Measurements from ENCODE around the gene SOHLH1. TPM values are rescaled to one million over a fixed set of nuclear protein-coding genes. Genes with fewer than 3 reads are reported as not detected.

Gene SOHLH1
- total RNA-seq, 4 donors from 2014 or later, result not detected

- TF ChIP-seq, protein P1, sequence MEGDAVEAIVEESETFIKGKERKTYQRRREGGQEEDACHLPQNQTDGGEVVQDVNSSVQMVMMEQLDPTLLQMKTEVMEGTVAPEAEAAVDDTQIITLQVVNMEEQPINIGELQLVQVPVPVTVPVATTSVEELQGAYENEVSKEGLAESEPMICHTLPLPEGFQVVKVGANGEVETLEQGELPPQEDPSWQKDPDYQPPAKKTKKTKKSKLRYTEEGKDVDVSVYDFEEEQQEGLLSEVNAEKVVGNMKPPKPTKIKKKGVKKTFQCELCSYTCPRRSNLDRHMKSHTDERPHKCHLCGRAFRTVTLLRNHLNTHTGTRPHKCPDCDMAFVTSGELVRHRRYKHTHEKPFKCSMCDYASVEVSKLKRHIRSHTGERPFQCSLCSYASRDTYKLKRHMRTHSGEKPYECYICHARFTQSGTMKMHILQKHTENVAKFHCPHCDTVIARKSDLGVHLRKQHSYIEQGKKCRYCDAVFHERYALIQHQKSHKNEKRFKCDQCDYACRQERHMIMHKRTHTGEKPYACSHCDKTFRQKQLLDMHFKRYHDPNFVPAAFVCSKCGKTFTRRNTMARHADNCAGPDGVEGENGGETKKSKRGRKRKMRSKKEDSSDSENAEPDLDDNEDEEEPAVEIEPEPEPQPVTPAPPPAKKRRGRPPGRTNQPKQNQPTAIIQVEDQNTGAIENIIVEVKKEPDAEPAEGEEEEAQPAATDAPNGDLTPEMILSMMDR (IDR thresholded peaks at IDR 0.05), result no peak
- TF ChIP-seq POLR2A (IDR thresholded peaks at IDR 0.05), result no peak
- no peak for DNase-seq
- H3K36me3 ChIP-seq, result no peaks in the 10 kb centered on the region
- H3K4me1 ChIP-seq, result no peaks in the 10 kb centered on the region
- no peak overlapping the region for H3K4me3 ChIP-seq
- no peaks in the 10 kb centered on the region for H3K9me3 ChIP-seq
- no peak overlapping the region for H3K27ac ChIP-seq
- no peaks in the 10 kb centered on the region for H3K27me3 ChIP-seq
Observed at GRCh38 chr9:135712613-135713295, 13.5 kb upstream of the SOHLH1 start.

GRCh38 chr9:135711881-135712280 is 12.6 kb upstream of the SOHLH1 start:
- Histone ChIP-seq H3K36me3 (no peaks in the 10 kb centered on the region), H3K4me3 (no peak overlapping the region), H3K4me1 (no peaks in the 10 kb centered on the region), H3K27ac (no peak overlapping the region), H3K9me3 (no peaks in the 10 kb centered on the region), H3K27me3 (no peaks in the 10 kb centered on the region)
- TF ChIP-seq POLR2A (IDR thresholded peaks at IDR 0.05), result no peak
- TF ChIP-seq, protein P1 (IDR thresholded peaks at IDR 0.05), result no peak
- DNase-seq, result no peak

- Histone ChIP-seq H3K36me3 (no peaks in the 10 kb centered on the region), H3K27me3 (no peaks in the 10 kb centered on the region), H3K4me3 (no peak overlapping the region), H3K9me3 (no peaks in the 10 kb centered on the region), H3K4me1 (no peaks in the 10 kb centered on the region), H3K27ac (no peak overlapping the region)
- no peak for DNase-seq
- TF ChIP-seq, protein P1 (IDR thresholded peaks at IDR 0.05), result no peak
- TF ChIP-seq POLR2A (IDR thresholded peaks at IDR 0.05), result no peak
Observed at GRCh38 chr9:135711391-135711790, 12.1 kb upstream of the SOHLH1 start.

- Histone ChIP-seq H3K36me3 (no peaks in the 10 kb centered on the region), H3K27me3 (no peaks in the 10 kb centered on the region), H3K27ac (no peak overlapping the region), H3K4me3 (no peak overlapping the region), H3K9me3 (no peaks in the 10 kb centered on the region), H3K4me1 (no peaks in the 10 kb centered on the region)
- no peak for DNase-seq
- no peak for TF ChIP-seq POLR2A (IDR thresholded peaks at IDR 0.05)
- TF ChIP-seq, protein P1 (IDR thresholded peaks at IDR 0.05), result no peak
Observed at GRCh38 chr9:135708164-135708563, 8.9 kb upstream of the SOHLH1 start.

DNA sequence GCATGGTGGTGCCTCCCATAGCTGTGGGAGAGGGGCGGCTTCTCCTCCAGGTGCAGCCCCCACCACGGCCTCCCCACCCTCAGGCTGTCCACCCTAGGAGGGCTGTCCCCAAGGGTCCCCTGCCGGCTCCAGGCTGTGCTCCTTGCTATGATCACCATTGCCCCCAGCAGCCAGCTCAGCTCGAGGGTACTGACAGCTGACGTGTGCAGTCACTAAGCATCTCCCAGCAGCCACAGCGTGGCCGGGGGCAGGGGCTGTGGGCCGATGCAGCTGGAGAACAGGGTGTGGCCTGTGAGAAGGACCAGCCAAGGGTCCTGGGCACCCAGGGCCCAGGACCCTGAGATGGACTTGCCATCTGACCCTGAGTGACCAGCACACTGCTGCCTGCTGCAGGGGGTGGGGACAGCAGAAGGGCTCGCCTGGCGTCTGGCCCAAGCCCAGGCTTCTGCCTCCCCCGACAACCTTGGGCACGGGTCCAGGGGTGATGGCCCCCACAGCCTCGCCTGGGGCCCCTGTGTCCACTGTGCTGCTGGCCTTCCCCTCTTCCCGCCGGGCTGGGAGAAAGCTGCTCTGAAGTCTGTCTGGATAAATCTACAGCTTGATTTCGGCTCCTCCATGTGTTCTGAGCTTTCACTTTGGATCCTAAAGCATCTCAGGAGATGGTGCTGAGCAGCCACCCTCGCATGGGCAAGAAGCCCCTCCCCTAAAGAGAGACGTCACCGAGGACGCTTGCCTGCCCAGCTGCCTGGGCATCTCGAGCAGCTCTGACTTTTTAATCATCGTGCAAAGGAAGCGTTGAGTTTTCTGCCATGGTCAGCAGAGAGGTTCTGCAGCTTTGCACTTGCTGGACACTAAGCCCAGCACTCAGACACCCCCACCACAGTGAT is 8.2 kb upstream of the SOHLH1 start:
- Histone ChIP-seq H3K27ac (no peak overlapping the region), H3K4me1 (peaks cover 0 to 1% (median 0%) of the 10 kb centered on the region in 4 donors), H3K9me3 (no peaks in the 10 kb centered on the region), H3K36me3 (no peaks in the 10 kb centered on the region), H3K4me3 (no peak overlapping the region), H3K27me3 (peaks cover 0 to 4% of the 10 kb centered on the region in 2 donors)
- TF ChIP-seq, protein P1 (IDR thresholded peaks at IDR 0.05), result no peak
- DNase-seq, result no peak

All from Peyer's patch (tissue), 4 donors.